H9 (cell line): ENCODE data around the gene SPRY4. TPM values are rescaled to one million over a fixed set of nuclear protein-coding genes. Genes with fewer than 3 reads are reported as not detected.

Source experiments
- DNase-seq: peaks from one replicate; pipeline ENCODE4 v3.0.0-alpha.2; 2017
- H2AFZ ChIP-seq: one replicate; pipeline ENCODE4 v1.6.1; 2013; ENCODE audit warnings: mild to moderate bottlenecking, low read length, control low read depth, moderate library complexity
- H2AK5ac ChIP-seq: 2 replicates; pipeline ENCODE4 v1.6.1; 2013; ENCODE audit warnings: low read length, control low read depth, mixed read lengths; ENCODE audit not compliant: insufficient read length
- H2BK120ac ChIP-seq: one replicate; pipeline ENCODE4 v1.6.1; 2013; ENCODE audit warnings: low read depth, mild to moderate bottlenecking, low read length, control low read depth, inconsistent platforms; ENCODE audit not compliant: poor library complexity, severe bottlenecking
- H2BK12ac ChIP-seq: 2 replicates; pipeline ENCODE4 v1.6.1; 2013; ENCODE audit warnings: low read length, control low read depth, mixed read lengths, low read depth; ENCODE audit not compliant: insufficient read length
- H2BK15ac ChIP-seq: 2 replicates; pipeline ENCODE4 v1.6.1; 2013; ENCODE audit warnings: low read depth, low read length, control low read depth
- H2BK20ac ChIP-seq: one replicate; pipeline ENCODE4 v1.6.1; 2013; ENCODE audit warnings: low read depth, mild to moderate bottlenecking, low read length, control low read depth, inconsistent platforms; ENCODE audit not compliant: poor library complexity, severe bottlenecking
- H2BK5ac ChIP-seq: 2 replicates; pipeline ENCODE4 v1.6.1; 2013; ENCODE audit warnings: low read length, control low read depth, mixed read lengths; ENCODE audit not compliant: insufficient read length
- H3K14ac ChIP-seq: 2 replicates; pipeline ENCODE4 v1.6.1; 2013; ENCODE audit warnings: low read length, control low read depth; ENCODE audit not compliant: insufficient read depth
- H3K18ac ChIP-seq: 2 replicates; pipeline ENCODE4 v1.6.1; 2013; ENCODE audit warnings: low read depth, mild to moderate bottlenecking, mixed read lengths, low read length, control low read depth; ENCODE audit not compliant: insufficient read length
- H3K23ac ChIP-seq: 2 replicates; pipeline ENCODE4 v1.6.1; 2013; ENCODE audit warnings: low read length, control low read depth, mixed read lengths, low read depth; ENCODE audit not compliant: insufficient read length
- H3K23me2 ChIP-seq: 2 replicates; pipeline ENCODE4 v1.6.1; 2013; ENCODE audit warnings: low read depth, mild to moderate bottlenecking, mixed read lengths, low read length, control low read depth; ENCODE audit not compliant: insufficient read length, poor library complexity, severe bottlenecking
- H3K27ac ChIP-seq: 2 replicates; pipeline ENCODE4 v1.5.1; 2013; ENCODE audit warnings: low read length, control low read depth, mixed read lengths, low read depth; ENCODE audit not compliant: insufficient read length
- H3K27me3 ChIP-seq: 2 replicates; pipeline ENCODE4 v1.6.1; 2013; ENCODE audit warnings: low read length, control low read depth, inconsistent platforms; ENCODE audit not compliant: insufficient read depth
- H3K4ac ChIP-seq: 2 replicates; pipeline ENCODE4 v1.6.1; 2013; ENCODE audit warnings: low read depth, mild to moderate bottlenecking, control low read depth, inconsistent platforms, low read length, moderate library complexity
- H3K4me1 ChIP-seq: 2 replicates; pipeline ENCODE4 v1.6.1; 2013; ENCODE audit warnings: low read length, control low read depth, inconsistent platforms; ENCODE audit not compliant: insufficient read depth
- H3K4me2 ChIP-seq: 2 replicates; pipeline ENCODE4 v1.6.1; 2013; ENCODE audit warnings: low read length, control low read depth, mixed read lengths; ENCODE audit not compliant: insufficient read length, insufficient read depth
- H3K56ac ChIP-seq: 2 replicates; pipeline ENCODE4 v1.6.1; 2013; ENCODE audit warnings: low read depth, mild to moderate bottlenecking, mixed read lengths, low read length, control low read depth; ENCODE audit not compliant: insufficient read length
- H3K79me1 ChIP-seq: 2 replicates; pipeline ENCODE4 v1.6.1; 2013; ENCODE audit warnings: low read depth, mild to moderate bottlenecking, moderate library complexity, low read length, control low read depth, inconsistent platforms; ENCODE audit not compliant: insufficient read depth, poor library complexity, severe bottlenecking
- H3K79me2 ChIP-seq: 2 replicates; pipeline ENCODE4 v1.6.1; 2013; ENCODE audit warnings: low read length, control low read depth, inconsistent platforms; ENCODE audit not compliant: insufficient read depth
- H3K9ac ChIP-seq: 2 replicates; pipeline ENCODE4 v1.6.1; 2013; ENCODE audit warnings: low read length, control low read depth, mixed read lengths; ENCODE audit not compliant: insufficient read length; ENCODE audit errors: extremely low read depth
- H3K9me3 ChIP-seq: one replicate; pipeline ENCODE4 v1.6.1; 2013; ENCODE audit warnings: low read depth, low read length, inconsistent platforms; ENCODE audit not compliant: control insufficient read depth
- H3T11ph ChIP-seq: one replicate; pipeline ENCODE4 v1.6.1; 2013; ENCODE audit warnings: mild to moderate bottlenecking, low read length, control low read depth, inconsistent platforms
- H4K20me1 ChIP-seq: one replicate; pipeline ENCODE4 v1.6.1; 2013; ENCODE audit not compliant: control insufficient read depth, insufficient read length, insufficient read depth
- H4K5ac ChIP-seq: 2 replicates; pipeline ENCODE4 v1.6.1; 2013; ENCODE audit warnings: low read depth, mild to moderate bottlenecking, mixed read lengths, low read length, control low read depth; ENCODE audit not compliant: insufficient read length
- H4K8ac ChIP-seq: replicated peaks from 2 replicates; pipeline ENCODE4 v1.6.1; 2013; ENCODE audit warnings: low read length, control low read depth, mixed read lengths, low read depth; ENCODE audit not compliant: insufficient read length
- H4K91ac ChIP-seq: 2 replicates; pipeline ENCODE4 v1.6.1; 2013; ENCODE audit warnings: low read depth, mild to moderate bottlenecking, moderate library complexity, mixed read lengths, low read length, control low read depth; ENCODE audit not compliant: insufficient read length
- H3K27ac Mint-ChIP-seq, 3 experiments: 2 replicates in 2 of 3; 3 replicates in 1 of 3; pipeline ENCODE4 v1.8.0; 2020 to 2021; ENCODE audit warnings: mixed read lengths in 3 of 3, mild to moderate bottlenecking in 1 of 3, moderate library complexity in 1 of 3
- H3K27me3 Mint-ChIP-seq: 2 replicates; pipeline ENCODE4 v1.8.0; 2021; ENCODE audit warnings: low read depth, mild to moderate bottlenecking, moderate library complexity, mixed read lengths
- H3K36me3 Mint-ChIP-seq, 3 experiments: 2 replicates in 2 of 3; 3 replicates in 1 of 3; pipeline ENCODE4 v1.8.0; 2020 to 2021; ENCODE audit warnings: low read depth in 3 of 3, mixed read lengths in 3 of 3; ENCODE audit not compliant: insufficient read depth in 1 of 3
- H3K4me1 Mint-ChIP-seq, 2 experiments: 2 replicates each; pipeline ENCODE4 v1.8.0; 2020; ENCODE audit warnings: mixed read lengths in 2 of 2
- H3K4me3 Mint-ChIP-seq, 2 experiments: 2 replicates in 1 of 2; 3 replicates in 1 of 2; pipeline ENCODE4 v1.8.0; 2020 to 2021; ENCODE audit warnings: mild to moderate bottlenecking in 2 of 2, mixed read lengths in 2 of 2, moderate library complexity in 1 of 2
- H3K9me3 Mint-ChIP-seq, 2 experiments: 2 replicates in 1 of 2; 3 replicates in 1 of 2; pipeline ENCODE4 v1.8.0; 2020; ENCODE audit warnings: mild to moderate bottlenecking in 2 of 2, mixed read lengths in 2 of 2, moderate library complexity in 1 of 2
- CTCF ChIP-seq: fragments of 200-600 bp; sonication (generic); conservative IDR thresholded peaks from 3 replicates; pipeline ENCODE4 v1.8.0; 2021; ENCODE audit warnings: antibody characterized with exemption, mild to moderate bottlenecking
- WGBS: extraction: QIAGEN DNeasy Blood & Tissue Kit; methylation state at CpG from one replicate; pipeline ENCODE4 v1.1.7; 2013; ENCODE audit warnings: missing lambda C conversion rate, low lambda C conversion rate, mixed read lengths; ENCODE audit not compliant: insufficient read length; ENCODE audit errors: extremely low coverage; 5-methylcytosine and 5-hydroxymethylcytosine counted together
- total RNA-seq: library from RNA; stranded (reverse); gene quantifications from 2 replicates; pipeline ENCODE4 v1.2.1, GENCODE V29; 2021

SPRY4 gene
- total RNA-seq, 1 experiment from 2014 or later = 92.4 TPM

- no CpG with 5 or more reads among the region's 6 CpGs for WGBS
- no peak overlapping the region for H3K9ac ChIP-seq
- H4K20me1 ChIP-seq = no peaks in the 10 kb centered on the region
- H2BK5ac ChIP-seq = no peak overlapping the region
- H3K23ac ChIP-seq = no peak overlapping the region
- H4K5ac ChIP-seq = no peak overlapping the region
- Mint-ChIP-seq H3K27me3 (no peaks in the 10 kb centered on the region; the same call in none of the 2 replicates), H3K4me3 (no peak overlapping the region), H3K4me1 (peaks cover 50 to 51% of the 10 kb centered on the region in 2 experiments), H3K36me3 (peaks cover 0 to 1% (median 0%) of the 10 kb centered on the region in 3 experiments; a peak in 2 of 7 replicates), H3K9me3 (no peaks in the 10 kb centered on the region), H3K27ac (peak overlapping the region in 1 of 3 experiments; percentile 39; a peak in 1 of 7 replicates)
- no peaks in the 10 kb centered on the region for H3K23me2 ChIP-seq
- no peak for DNase-seq
- no peak overlapping the region for H2AK5ac ChIP-seq
- H3K27ac ChIP-seq = no peak overlapping the region
- H3K4me2 ChIP-seq = no peak overlapping the region
- no peak overlapping the region for H2BK12ac ChIP-seq
- H3K27me3 ChIP-seq = no peaks in the 10 kb centered on the region
- no peak overlapping the region for H3T11ph ChIP-seq
- H4K8ac ChIP-seq = no peak overlapping the region
- H2BK15ac ChIP-seq = no peak overlapping the region
- no peaks in the 10 kb centered on the region for H3K79me1 ChIP-seq
- H2AFZ ChIP-seq = no peak overlapping the region
- no peak overlapping the region for H3K4ac ChIP-seq
- no peak overlapping the region for H2BK120ac ChIP-seq
- no peak overlapping the region for H2BK20ac ChIP-seq
- no peaks in the 10 kb centered on the region for H3K79me2 ChIP-seq
- no peak overlapping the region for H3K56ac ChIP-seq
- peaks cover 6% of the 10 kb centered on the region for H3K4me1 ChIP-seq
- H3K14ac ChIP-seq = no peak overlapping the region
- no peak overlapping the region for H3K18ac ChIP-seq
- H4K91ac ChIP-seq = no peak overlapping the region
- no peaks in the 10 kb centered on the region for H3K9me3 ChIP-seq
- no peak for TF ChIP-seq CTCF
These were observed 42.9 kb downstream of the SPRY4 start for GRCh38 chr5:142281966-142282365.
